Measurements from ENCODE around the gene SPATA24. TPM values are rescaled to one million over a fixed set of nuclear protein-coding genes. Genes with fewer than 3 reads are reported as not detected.

SPATA24 gene
- total and polyA plus RNA-seq, 2 of the 13 experiments (the other 11 are each of a cell fraction or from before 2014, with no cell fraction given), result 6.0 to 11.1 TPM

- TF ChIP-seq THAP9 (CRISPR knock-in tag; IDR thresholded peaks at IDR 0.05; ENCODE audit: borderline replicate concordance) (no peak; the same call in 1 of the 2 replicates), NCOA5 (CRISPR knock-in tag; IDR thresholded peaks at IDR 0.05) (no peak), MIXL1 (CRISPR knock-in tag; IDR thresholded peaks at IDR 0.05) (no peak), HDAC2 (CRISPR knock-in tag; IDR thresholded peaks at IDR 0.05) (peak; percentile 65; the same call in 1 of the 2 replicates), PRPF4 (IDR thresholded peaks at IDR 0.05; ENCODE audit: low read depth, low read length, poor library complexity, severe bottlenecking) (no peak), HINFP (CRISPR knock-in tag; IDR thresholded peaks at IDR 0.05; ENCODE audit: low read depth) (no peak), ZNF263 (CRISPR knock-in tag; IDR thresholded peaks at IDR 0.05) (peak; percentile 35; the same call in 1 of the 2 replicates), LCORL (IDR thresholded peaks at IDR 0.05) (no peak), LCORL (CRISPR knock-in tag; IDR thresholded peaks at IDR 0.05) (peak; percentile 88), ATF2 (CRISPR knock-in tag; IDR thresholded peaks at IDR 0.05) (peak; percentile 40; the same call in 1 of the 2 replicates), POLR2G (IDR thresholded peaks at IDR 0.05; ENCODE audit: low read depth, low read length) (peak; percentile 54; the same call in 1 of the 2 replicates), ZXDC (CRISPR knock-in tag; IDR thresholded peaks at IDR 0.05) (no peak), MYC (CRISPR knock-in tag; IDR thresholded peaks at IDR 0.05; ENCODE audit: borderline replicate concordance) (0 out of 2 replicates have a peak, but pooled peaks have one; percentile 26), EED (CRISPR knock-in tag; IDR thresholded peaks at IDR 0.05) (no peak), MED1 (CRISPR knock-in tag; IDR thresholded peaks at IDR 0.05) (peak; percentile 50), TBX2 (CRISPR knock-in tag; IDR thresholded peaks at IDR 0.05; ENCODE audit: borderline replicate concordance) (peak; percentile 51; the same call in 1 of the 2 replicates)
Observed at GRCh38 chr5:139388198-139388821, 15.6 kb downstream of the SPATA24 start (continued).

Data from HepG2 (cell line).